IMR-90 (cell line): ENCODE results near the gene TMEM145. TPM values are rescaled to one million over a fixed set of nuclear protein-coding genes. Genes with fewer than 3 reads are reported as not detected.

ENCODE experiments used
- ATAC-seq: fragments of 200-7000 bp; cut with Tn5 transposase; 2 replicates; pipeline ENCODE4 v1.9.1; 2020; ENCODE audit warnings: low read depth, mild to moderate bottlenecking, moderate library complexity
- BruUV-seq: library from RNA; stranded (reverse); fragments of 400-500 nt; replicated peaks from 2 replicates; lab custom pipeline; 2021; lab: Mats Ljungman, UMichigan
- CTCF ChIA-PET: fragments of 300-600 bp; formaldehyde crosslinking; extraction: SDS; loops from one replicate; lab custom pipeline; 2021; ENCODE audit warnings: antibody characterized with exemption; lab: Yijun Ruan, JAX
- POLR2A ChIA-PET: fragments of 300-600 bp; sonication (Branson Sonifier 250); formaldehyde crosslinking; loops from one replicate; lab custom pipeline; 2022; ENCODE audit warnings: antibody characterized with exemption; ENCODE audit not compliant: unreplicated experiment; lab: Charles Lee
- DNase-seq: peaks from one replicate; pipeline ENCODE4 v3.0.0; 2013
- H2AFZ ChIP-seq: replicated peaks from 2 replicates; pipeline ENCODE3; 2013; ENCODE audit warnings: low read length, mild to moderate bottlenecking; ENCODE audit not compliant: poor library complexity
- H2AK5ac ChIP-seq: 2 replicates; pipeline ENCODE4 v1.6.1; 2013; ENCODE audit warnings: low read depth, low read length, inconsistent platforms
- H2AK9ac ChIP-seq: replicated peaks from 2 replicates; pipeline ENCODE3; 2013; ENCODE audit warnings: mild to moderate bottlenecking, low read depth, low read length, moderate library complexity; ENCODE audit not compliant: poor library complexity
- H2BK120ac ChIP-seq: 2 replicates; pipeline ENCODE4 v1.6.1; 2013; ENCODE audit warnings: low read depth, low read length, inconsistent platforms
- H2BK15ac ChIP-seq: 3 replicates; pipeline ENCODE4 v1.6.1; 2013; ENCODE audit warnings: low read depth, low read length, inconsistent platforms
- H2BK20ac ChIP-seq: 2 replicates; pipeline ENCODE4 v1.6.1; 2013; ENCODE audit warnings: low read depth, mild to moderate bottlenecking, inconsistent platforms, low read length, moderate library complexity
- H2BK5ac ChIP-seq: 2 replicates; pipeline ENCODE4 v1.6.1; 2013; ENCODE audit warnings: mild to moderate bottlenecking, low read depth, low read length, inconsistent platforms; ENCODE audit not compliant: poor library complexity, severe bottlenecking
- H3K14ac ChIP-seq: replicated peaks from 2 replicates; pipeline ENCODE4 v1.6.1; 2013; ENCODE audit warnings: low read depth, low read length, inconsistent platforms
- H3K18ac ChIP-seq: 2 replicates; pipeline ENCODE4 v1.6.1; 2013; ENCODE audit warnings: low read depth, low read length, control low read depth
- H3K23ac ChIP-seq: 2 replicates; pipeline ENCODE4 v1.6.1; 2013; ENCODE audit warnings: low read depth, low read length, inconsistent platforms
- H3K27ac ChIP-seq: 2 replicates; pipeline ENCODE4 v1.5.1; 2013; ENCODE audit warnings: mild to moderate bottlenecking, control low read depth, low read length; ENCODE audit not compliant: insufficient read depth
- H3K27me3 ChIP-seq: 2 replicates; pipeline ENCODE4 v1.6.1; 2013; ENCODE audit warnings: low read length; ENCODE audit not compliant: control insufficient read depth, insufficient read depth
- H3K36me3 ChIP-seq: 2 replicates; pipeline ENCODE4 v1.6.1; 2013; ENCODE audit warnings: low read length, mixed read lengths; ENCODE audit not compliant: control insufficient read depth, insufficient read depth
- H3K4ac ChIP-seq: 2 replicates; pipeline ENCODE4 v1.6.1; 2013; ENCODE audit warnings: low read depth, low read length, inconsistent platforms
- H3K4me1 ChIP-seq: 2 replicates; pipeline ENCODE4 v1.6.1; 2013; ENCODE audit warnings: low read length, mixed read lengths; ENCODE audit not compliant: control insufficient read depth, insufficient read depth
- H3K4me2 ChIP-seq: 2 replicates; pipeline ENCODE4 v1.6.1; 2013; ENCODE audit warnings: low read depth, mild to moderate bottlenecking, control low read depth, low read length, moderate library complexity
- H3K4me3 ChIP-seq: 2 replicates; pipeline ENCODE4 v1.5.1; 2013; ENCODE audit warnings: low read depth, mild to moderate bottlenecking, control low read depth, low read length, moderate library complexity; ENCODE audit not compliant: insufficient read depth
- H3K56ac ChIP-seq: 2 replicates; pipeline ENCODE4 v1.6.1; 2013; ENCODE audit warnings: low read length, inconsistent platforms; ENCODE audit not compliant: insufficient read depth; ENCODE audit errors: extremely low read depth
- H3K79me1 ChIP-seq, 2 experiments: 2 replicates each; pipeline ENCODE4 v1.6.1; 2013; ENCODE audit warnings: low read length in 2 of 2, inconsistent platforms in 1 of 2, low read depth in 1 of 2
- H3K9ac ChIP-seq: 2 replicates; pipeline ENCODE4 v1.6.1; 2013; ENCODE audit warnings: low read depth, low read length, control low read depth
- H3K9me1 ChIP-seq: 2 replicates; pipeline ENCODE4 v1.6.1; 2013; ENCODE audit warnings: low read length, inconsistent platforms; ENCODE audit not compliant: insufficient read depth
- H3K9me3 ChIP-seq: 2 replicates; pipeline ENCODE4 v1.6.1; 2013; ENCODE audit warnings: low read length; ENCODE audit not compliant: control insufficient read depth, insufficient read depth
- H4K20me1 ChIP-seq: 2 replicates; pipeline ENCODE4 v1.6.1; 2013; ENCODE audit warnings: low read length, inconsistent platforms; ENCODE audit not compliant: insufficient read depth
- H4K5ac ChIP-seq: 2 replicates; pipeline ENCODE4 v1.6.1; 2013; ENCODE audit warnings: mild to moderate bottlenecking, low read depth, low read length, control low read depth
- H4K8ac ChIP-seq, 2 experiments: 2 replicates each; pipeline ENCODE4 v1.6.1; 2013; ENCODE audit warnings: low read depth in 2 of 2, low read length in 2 of 2, control low read depth in 1 of 2, inconsistent platforms in 1 of 2
- H4K91ac ChIP-seq: 2 replicates; pipeline ENCODE4 v1.6.1; 2013; ENCODE audit warnings: low read depth, low read length, inconsistent platforms; ENCODE audit not compliant: insufficient read depth
- BHLHE40 ChIP-seq: fragments of 150-350 bp; IDR thresholded peaks from 2 replicates; pipeline ENCODE4 v1.6.1; 2016; ENCODE audit warnings: mild to moderate bottlenecking, low read depth, low read length
- CEBPB ChIP-seq: IDR thresholded peaks from 2 replicates; pipeline ENCODE4 v1.6.1; 2012; ENCODE audit warnings: low read depth, low read length, improper control_type of control experiment
- CHD1 ChIP-seq: IDR thresholded peaks from 2 replicates; pipeline ENCODE4 v1.6.1; 2012; ENCODE audit warnings: low read depth, low read length, improper control_type of control experiment
- FOS ChIP-seq: fragments of 150-350 bp; IDR thresholded peaks from 2 replicates; pipeline ENCODE4 v1.6.1; 2016; ENCODE audit warnings: low read depth, low read length
- MAFK ChIP-seq: IDR thresholded peaks from 2 replicates; pipeline ENCODE4 v1.6.1; 2012; ENCODE audit warnings: low read depth, low read length, improper control_type of control experiment
- MAZ ChIP-seq: IDR thresholded peaks from 2 replicates; pipeline ENCODE4 v1.6.1; 2012; ENCODE audit warnings: low read depth, mild to moderate bottlenecking, low read length, improper control_type of control experiment, moderate library complexity, borderline replicate concordance
- MXI1 ChIP-seq: IDR thresholded peaks from 2 replicates; pipeline ENCODE4 v1.6.1; 2012; ENCODE audit warnings: low read depth, mild to moderate bottlenecking, low read length, moderate library complexity, borderline replicate concordance
- NFE2L2 ChIP-seq: fragments of 150-350 bp; IDR thresholded peaks from 2 replicates; pipeline ENCODE4 v1.6.1; 2016; ENCODE audit warnings: low read depth, mild to moderate bottlenecking, low read length
- POLR2A ChIP-seq: IDR thresholded peaks from 2 replicates; pipeline ENCODE4 v1.6.1; 2012; ENCODE audit warnings: mild to moderate bottlenecking, low read depth, low read length
- RAD21 ChIP-seq: IDR thresholded peaks from 2 replicates; pipeline ENCODE4 v1.6.1; 2012; ENCODE audit warnings: low read length, improper control_type of control experiment
- RCOR1 ChIP-seq: IDR thresholded peaks from 2 replicates; pipeline ENCODE4 v1.6.1; 2012; ENCODE audit warnings: mild to moderate bottlenecking, low read length, improper control_type of control experiment; ENCODE audit not compliant: insufficient replicate concordance
- RFX5 ChIP-seq: IDR thresholded peaks from 2 replicates; pipeline ENCODE4 v1.8.0; 2012; ENCODE audit warnings: low read depth, mild to moderate bottlenecking, low read length, moderate library complexity
- SMC3 ChIP-seq: fragments of 150-350 bp; IDR thresholded peaks from 2 replicates; pipeline ENCODE4 v1.6.1; 2016; ENCODE audit warnings: low read depth, mild to moderate bottlenecking, antibody characterized with exemption, low read length, moderate library complexity
- WGBS, 2 experiments: methylation state at CpG; one replicate each; pipeline versions ENCODE4 v1.1.5 to v1.1.7; 2013; ENCODE audit warnings: missing lambda C conversion rate in 2 of 2; ENCODE audit not compliant: insufficient read length in 1 of 2; ENCODE audit errors: extremely low coverage in 2 of 2; 5-methylcytosine and 5-hydroxymethylcytosine counted together
- dilution Hi-C: fragments of 300-500 bp; cut with HindIII; formaldehyde crosslinking; loops from one replicate; pipeline ENCODE4 v1.14.3; 2018; ENCODE audit warnings: low sequenced_read_pairs; ENCODE audit not compliant: unreplicated experiment
- in situ Hi-C: fragments of 300-500 bp; cut with MboI; formaldehyde crosslinking; loops from 3 replicates; pipeline ENCODE4 v1.14.3; 2019; ENCODE audit warnings: low sequenced_read_pairs, inconsistent platforms, mixed read lengths
- intact Hi-C: fragments of 100-400 bp; cut with micrococcal nuclease; formaldehyde crosslinking; loops from 2 replicates; pipeline ENCODE4 v1.10.0; 2022
- polyA plus RNA-seq, 3 experiments: library from polyadenylated mRNA; depleted of rRNA; stranded (reverse); fragments of >200 nt; gene quantifications; 2 replicates each; pipeline ENCODE4 v1.2.3, GENCODE V29; 2012; ENCODE audit warnings: low replicate concordance in 1 of 3
- total RNA-seq: library from RNA; depleted of rRNA; stranded (reverse); fragments of >200 nt; gene quantifications from 2 replicates; pipeline ENCODE4 v1.2.3, GENCODE V29; 2012
- TF ChIP-seq, protein P1 (sequence below): conservative IDR thresholded peaks from 2 replicates; pipeline ENCODE4 v1.5.1; 2012; ENCODE audit warnings: mild to moderate bottlenecking, low read depth, low read length, improper control_type of control experiment
- TF ChIP-seq, protein P2 (sequence below): fragments of 150-350 bp; IDR thresholded peaks from 2 replicates; pipeline ENCODE4 v1.6.1; 2017; ENCODE audit warnings: mild to moderate bottlenecking, antibody characterized with exemption, low read length, low read depth
- TF ChIP-seq, protein P3 (sequence below): fragments of 150-350 bp; IDR thresholded peaks from 2 replicates; pipeline ENCODE4 v1.6.1; 2016; ENCODE audit warnings: low read depth, mild to moderate bottlenecking, low read length, moderate library complexity, borderline replicate concordance

TMEM145 gene
- total and polyA plus RNA-seq, 2 of the 4 experiments (the other 2 are of a cell fraction): under 0.01 to 0.41 TPM

DNA sequence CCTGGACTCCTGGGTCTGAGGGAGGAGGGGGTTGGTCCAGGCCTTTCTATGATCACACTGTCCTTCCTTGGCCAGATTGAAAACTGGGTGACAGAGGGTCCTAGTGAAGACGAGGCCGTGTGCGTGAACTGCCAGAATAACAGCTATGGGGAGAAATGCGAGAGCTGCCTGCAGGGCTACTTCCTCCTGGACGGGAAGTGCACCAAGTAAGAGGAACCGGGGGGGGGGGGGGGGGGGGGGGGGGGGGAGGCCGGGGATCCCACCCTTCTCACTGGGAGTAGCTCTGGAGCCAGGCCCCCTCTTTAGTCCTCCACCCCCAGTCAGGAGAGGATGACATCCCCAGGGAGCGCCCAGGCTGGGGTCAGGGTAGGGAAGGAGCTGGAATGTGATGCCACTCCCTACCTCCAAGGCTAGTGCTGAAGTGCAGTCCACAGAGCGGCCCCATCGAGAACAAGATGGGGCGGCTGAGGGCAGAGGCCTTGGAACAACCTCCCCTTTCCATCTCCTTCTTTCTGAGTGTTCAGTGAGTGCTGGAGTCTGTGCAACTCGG lies 57.6 kb downstream of the TMEM145 start:
- no peak overlapping the region for H3K56ac ChIP-seq
- no peak overlapping the region for H3K27ac ChIP-seq
- peaks cover 3% of the 10 kb centered on the region; the same call in 1 of the 2 replicates for H4K20me1 ChIP-seq
- peak overlapping the region; percentile 91 for H2AK9ac ChIP-seq
- no peak overlapping the region for H2BK120ac ChIP-seq
- no peaks in the 10 kb centered on the region for H3K27me3 ChIP-seq
- DNase-seq: no peak
- H2BK5ac ChIP-seq: no peak overlapping the region
- no peak overlapping the region for H2BK20ac ChIP-seq
- H4K8ac ChIP-seq: no peak overlapping the region
- peaks cover 9% of the 10 kb centered on the region for H3K9me1 ChIP-seq
- intact Hi-C loops (no loop called here), in situ Hi-C loops (no loop called here), dilution Hi-C loops (no loop called here)
- H3K23ac ChIP-seq: no peak overlapping the region
- no peak for ATAC-seq
- no peak overlapping the region for H2AFZ ChIP-seq
- H3K14ac ChIP-seq: no peak overlapping the region
- ChIA-PET CTCF (no interaction called here), POLR2A (no interaction called here)
- H3K36me3 ChIP-seq: peaks cover 21% of the 10 kb centered on the region; the same call in 1 of the 2 replicates
- BruUV-seq: no TSS peak
- H2AK5ac ChIP-seq: no peak overlapping the region
- TF ChIP-seq CEBPB: no peak
- no peak for TF ChIP-seq SMC3
- TF ChIP-seq CHD1: no peak
- no peak for TF ChIP-seq MAFK
- no peak for TF ChIP-seq RAD21
- TF ChIP-seq, protein P1, sequence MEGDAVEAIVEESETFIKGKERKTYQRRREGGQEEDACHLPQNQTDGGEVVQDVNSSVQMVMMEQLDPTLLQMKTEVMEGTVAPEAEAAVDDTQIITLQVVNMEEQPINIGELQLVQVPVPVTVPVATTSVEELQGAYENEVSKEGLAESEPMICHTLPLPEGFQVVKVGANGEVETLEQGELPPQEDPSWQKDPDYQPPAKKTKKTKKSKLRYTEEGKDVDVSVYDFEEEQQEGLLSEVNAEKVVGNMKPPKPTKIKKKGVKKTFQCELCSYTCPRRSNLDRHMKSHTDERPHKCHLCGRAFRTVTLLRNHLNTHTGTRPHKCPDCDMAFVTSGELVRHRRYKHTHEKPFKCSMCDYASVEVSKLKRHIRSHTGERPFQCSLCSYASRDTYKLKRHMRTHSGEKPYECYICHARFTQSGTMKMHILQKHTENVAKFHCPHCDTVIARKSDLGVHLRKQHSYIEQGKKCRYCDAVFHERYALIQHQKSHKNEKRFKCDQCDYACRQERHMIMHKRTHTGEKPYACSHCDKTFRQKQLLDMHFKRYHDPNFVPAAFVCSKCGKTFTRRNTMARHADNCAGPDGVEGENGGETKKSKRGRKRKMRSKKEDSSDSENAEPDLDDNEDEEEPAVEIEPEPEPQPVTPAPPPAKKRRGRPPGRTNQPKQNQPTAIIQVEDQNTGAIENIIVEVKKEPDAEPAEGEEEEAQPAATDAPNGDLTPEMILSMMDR: no peak
- TF ChIP-seq MXI1: no peak
- no peak for TF ChIP-seq RCOR1
- no peak for TF ChIP-seq NFE2L2
- TF ChIP-seq, protein P2, sequence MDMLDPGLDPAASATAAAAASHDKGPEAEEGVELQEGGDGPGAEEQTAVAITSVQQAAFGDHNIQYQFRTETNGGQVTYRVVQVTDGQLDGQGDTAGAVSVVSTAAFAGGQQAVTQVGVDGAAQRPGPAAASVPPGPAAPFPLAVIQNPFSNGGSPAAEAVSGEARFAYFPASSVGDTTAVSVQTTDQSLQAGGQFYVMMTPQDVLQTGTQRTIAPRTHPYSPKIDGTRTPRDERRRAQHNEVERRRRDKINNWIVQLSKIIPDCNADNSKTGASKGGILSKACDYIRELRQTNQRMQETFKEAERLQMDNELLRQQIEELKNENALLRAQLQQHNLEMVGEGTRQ: no peak
- no peak for TF ChIP-seq FOS
- TF ChIP-seq, protein P3, sequence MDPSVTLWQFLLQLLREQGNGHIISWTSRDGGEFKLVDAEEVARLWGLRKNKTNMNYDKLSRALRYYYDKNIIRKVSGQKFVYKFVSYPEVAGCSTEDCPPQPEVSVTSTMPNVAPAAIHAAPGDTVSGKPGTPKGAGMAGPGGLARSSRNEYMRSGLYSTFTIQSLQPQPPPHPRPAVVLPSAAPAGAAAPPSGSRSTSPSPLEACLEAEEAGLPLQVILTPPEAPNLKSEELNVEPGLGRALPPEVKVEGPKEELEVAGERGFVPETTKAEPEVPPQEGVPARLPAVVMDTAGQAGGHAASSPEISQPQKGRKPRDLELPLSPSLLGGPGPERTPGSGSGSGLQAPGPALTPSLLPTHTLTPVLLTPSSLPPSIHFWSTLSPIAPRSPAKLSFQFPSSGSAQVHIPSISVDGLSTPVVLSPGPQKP: no peak
- no peak for TF ChIP-seq MAZ
- no peak for TF ChIP-seq RFX5
- TF ChIP-seq BHLHE40: no peak
- no peak for TF ChIP-seq POLR2A
- no peaks in the 10 kb centered on the region for H3K79me1 ChIP-seq
- no peak overlapping the region for H3K4me2 ChIP-seq
- H4K91ac ChIP-seq: no peak overlapping the region
- no peak overlapping the region for H3K9ac ChIP-seq
- no peaks in the 10 kb centered on the region for H3K9me3 ChIP-seq
- H2BK15ac ChIP-seq: no peak overlapping the region
- H3K18ac ChIP-seq: no peak overlapping the region
- H3K4me3 ChIP-seq: no peak overlapping the region
- WGBS, 2 experiments: no CpG with 5 or more reads among the region's 12 CpGs
- H4K5ac ChIP-seq: no peak overlapping the region
- no peak overlapping the region for H3K4ac ChIP-seq
- peaks cover 2% of the 10 kb centered on the region; the same call in 1 of the 2 replicates for H3K4me1 ChIP-seq
